ENCODE data around the gene CHL1. TPM values are rescaled to one million over a fixed set of nuclear protein-coding genes. Genes with fewer than 3 reads are reported as not detected.

Gene CHL1
- total and polyA plus RNA-seq, 2 of the 8 experiments (the other 6 are each of a cell fraction or from before 2014, with no cell fraction given): 0.05 to 0.99 TPM

GRCh38 chr3:267101-267500 is 70.5 kb downstream of the CHL1 start:
- Histone ChIP-seq H3K23ac (ENCODE audit: insufficient read length) (no peak overlapping the region), H2BK120ac (replicated peaks; ENCODE audit: low read depth, low read length) (no peak overlapping the region), H3K56ac (replicated peaks; ENCODE audit: insufficient read length, low read depth, low read length) (no peak overlapping the region), H4K91ac (replicated peaks; ENCODE audit: insufficient read length, low read length) (no peak overlapping the region), H4K20me1 (replicated peaks in 1 of 2; ENCODE audit: control insufficient read depth in 1 of 2, insufficient read depth in 2 of 2, low read length in 2 of 2) (no peaks in the 10 kb centered on the region), H3K23me2 (ENCODE audit: low read depth, low read length) (no peaks in the 10 kb centered on the region), H2AFZ (ENCODE audit: low read length) (no peak overlapping the region), H3K9me3 (ENCODE audit: insufficient read depth in 2 of 2, low read depth in 1 of 2, low read length in 1 of 2) (no peaks in the 10 kb centered on the region), H4K8ac (ENCODE audit: extremely low read depth, insufficient read depth, low read length) (no peak overlapping the region), H3K4me1 (replicated peaks in 1 of 4; ENCODE audit: control insufficient read depth in 3 of 4, insufficient read depth in 4 of 4, low read length in 3 of 4) (no peaks in the 10 kb centered on the region), H3K79me1 (ENCODE audit: low read depth, low read length) (no peaks in the 10 kb centered on the region), H3K27me3 (replicated peaks in 1 of 4; ENCODE audit: control insufficient read depth in 3 of 4, extremely low read depth in 1 of 4, insufficient read depth in 3 of 4, low read length in 3 of 4) (no peaks in the 10 kb centered on the region), H3K79me2 (ENCODE audit: control insufficient read depth in 1 of 2, insufficient read depth in 2 of 2, low read length in 2 of 2) (no peaks in the 10 kb centered on the region), H3K36me3 (ENCODE audit: control insufficient read depth in 2 of 4, insufficient read depth in 4 of 4, low read length in 3 of 4) (no peaks in the 10 kb centered on the region), H2BK12ac (ENCODE audit: low read depth, low read length) (no peak overlapping the region), H4K5ac (ENCODE audit: insufficient read length, low read depth, low read length) (no peak overlapping the region), H3K27ac (ENCODE audit: low read depth, low read length) (no peak overlapping the region), H2AK5ac (ENCODE audit: low read depth, low read length) (no peak overlapping the region), H3K4me2 (ENCODE audit: insufficient read depth in 1 of 2, low read depth in 2 of 2, low read length in 2 of 2) (no peak overlapping the region), H2BK15ac (ENCODE audit: low read length) (no peak overlapping the region), H3K14ac (ENCODE audit: insufficient read length) (no peak overlapping the region), H3K4me3 (ENCODE audit: extremely low read depth in 1 of 4, insufficient read depth in 2 of 4, low read depth in 3 of 4, low read length in 4 of 4) (no peak overlapping the region), H3K4ac (replicated peaks; ENCODE audit: insufficient read length, low read depth, low read length) (no peak overlapping the region), H2BK20ac (ENCODE audit: low read length) (no peak overlapping the region), H3K9ac (replicated peaks in 1 of 4; ENCODE audit: extremely low read depth in 1 of 4, low read depth in 3 of 4, low read length in 3 of 4) (no peak overlapping the region), H2BK5ac (ENCODE audit: low read depth, low read length) (no peak overlapping the region), H3K18ac (ENCODE audit: extremely low read depth, low read length) (no peak overlapping the region)
- WGBS, 2 experiments (ENCODE audit: extremely low coverage in 1 of 2, insufficient coverage in 1 of 2, insufficient read length in 1 of 2, insufficient replicate concordance in 2 of 2, low coverage in 1 of 2, low lambda C conversion rate in 2 of 2, missing lambda C conversion rate in 1 of 2): 89% methylated on average over 1 of the region's 1 CpG; no CpG with 5 or more reads in 1 of the 2 experiments
- FAIRE-seq (no peak), DNase-seq (ENCODE audit: low read depth in 1 of 2, low spot score in 2 of 2) (no peak)
- POLR2A ChIA-PET (ENCODE audit: partially characterized antibody): no interaction called here
- CTCF ChIA-PET (ENCODE audit: partially characterized antibody): no interaction called here
- TF ChIP-seq KDM4A (IDR thresholded peaks at IDR 0.05; ENCODE audit: low read depth, low read length, severe bottlenecking) (no peak), SAP30 (IDR thresholded peaks at IDR 0.05; ENCODE audit: insufficient read depth, insufficient replicate concordance, low read length) (no peak), ZNF274 (IDR thresholded peaks at IDR 0.05; ENCODE audit: borderline replicate concordance, extremely low read depth, low read length) (no peak), BRCA1 (IDR thresholded peaks at IDR 0.05; ENCODE audit: low read depth, low read length) (no peak), ATF2 (IDR thresholded peaks at IDR 0.05; ENCODE audit: low read length) (no peak), GTF2F1 (IDR thresholded peaks at IDR 0.05; ENCODE audit: borderline replicate concordance, low read depth, low read length) (no peak), PHF8 (conservative IDR thresholded peaks at IDR 0.05; ENCODE audit: low read depth, low read length) (no peak), SIRT6 (IDR thresholded peaks at IDR 0.05; ENCODE audit: low read length) (no peak), POLR2A (IDR thresholded peaks at IDR 0.05; ENCODE audit: control extremely low read depth in 1 of 2, low read depth in 2 of 2, low read length in 2 of 2) (no peak), TEAD4 (IDR thresholded peaks at IDR 0.05; ENCODE audit: low read depth, low read length) (no peak), SIX5 (IDR thresholded peaks at IDR 0.05; ENCODE audit: low read depth, low read length) (no peak), CBX8 (IDR thresholded peaks at IDR 0.05; ENCODE audit: borderline replicate concordance, low read depth, low read length) (no peak), EP300 (IDR thresholded peaks at IDR 0.05; ENCODE audit: borderline replicate concordance in 1 of 2, low read depth in 2 of 2, low read length in 2 of 2) (no peak), TCF12 (IDR thresholded peaks at IDR 0.05; ENCODE audit: low read depth, low read length) (no peak)
